ENCODE measurements around the gene IGFBP1. TPM values are rescaled to one million over a fixed set of nuclear protein-coding genes. Genes with fewer than 3 reads are reported as not detected.
A peak's percentile ranks its signal among the peaks of the same experiment; 100 is the strongest.

IGFBP1 gene
- total and polyA plus RNA-seq, 2 experiments from 2014 or later = 0.50 to 1.3 TPM

GRCh38 chr7:45865594-45866410 lies 22.5 kb upstream of the IGFBP1 start:
- Histone ChIP-seq H3K4me1 (ENCODE audit: insufficient read depth) (no peaks in the 10 kb centered on the region), H3K27ac (no peak overlapping the region), H4K20me1 (ENCODE audit: insufficient read depth) (no peaks in the 10 kb centered on the region), H2AFZ (no peak overlapping the region), H3K27me3 (replicated peaks; ENCODE audit: insufficient read depth) (peaks cover 9% of the 10 kb centered on the region; the same call in 1 of the 2 replicates), H3K9me2 (ENCODE audit: insufficient read depth) (no peaks in the 10 kb centered on the region), H3K36me3 (ENCODE audit: low read depth) (no peaks in the 10 kb centered on the region), H3K9me3 (ENCODE audit: low read depth) (no peaks in the 10 kb centered on the region), H3K4me3 (no peak overlapping the region), H3K9ac (no peak overlapping the region), H3F3A (ENCODE audit: insufficient read depth) (no peaks in the 10 kb centered on the region), H3K4me2 (ENCODE audit: unreplicated experiment) (no peak overlapping the region), H3K79me2 (ENCODE audit: insufficient read depth) (no peaks in the 10 kb centered on the region)
- in situ Hi-C loops (cut with MboI) = loop anchor here (25.0 kb wide), 2 partner anchors 204 to 704 kb away; partner anchors contain the start of gene RAMP3
- WGBS, 2 experiments (ENCODE audit: low coverage in 1 of 2, low lambda C conversion rate in 2 of 2, missing lambda C conversion rate in 2 of 2) = 83 to 85% methylated on average over 13 of the region's 13 CpGs
- DNase-seq = no peak
- TF ChIP-seq EZH2phosphoT487 (IDR thresholded peaks at IDR 0.05; ENCODE audit: insufficient read depth, low read depth) (no peak), EZH2 (IDR thresholded peaks at IDR 0.05; ENCODE audit: insufficient read depth, poor library complexity, severe bottlenecking) (no peak)

DNA sequence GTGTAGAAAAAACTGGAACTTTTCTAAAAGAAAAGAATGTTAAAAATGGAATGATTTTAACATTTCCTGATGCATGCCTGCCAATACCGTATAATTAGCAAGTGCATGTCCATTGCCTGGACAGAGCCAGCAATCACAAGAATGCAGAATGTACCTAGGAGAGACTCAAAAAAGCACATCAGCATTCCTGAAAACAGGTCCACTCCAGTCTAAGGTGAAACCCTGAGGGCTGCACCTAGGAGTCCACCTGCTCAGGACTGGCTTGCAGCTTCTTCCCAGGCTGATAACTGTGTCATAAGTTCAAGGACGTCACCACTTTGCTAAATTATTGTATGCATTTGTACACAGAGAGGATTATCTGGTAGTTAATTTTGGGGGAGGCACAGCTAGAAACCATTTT lies 20.8 kb upstream of the IGFBP1 start:
- no peaks in the 10 kb centered on the region for H3K4me1 ChIP-seq (ENCODE audit: insufficient read depth)
- H3K9me3 ChIP-seq (ENCODE audit: low read depth) = no peaks in the 10 kb centered on the region
- DNase-seq = no peak
- H3K4me2 ChIP-seq (ENCODE audit: unreplicated experiment) = no peak overlapping the region
- H3K9me2 ChIP-seq (ENCODE audit: insufficient read depth) = no peaks in the 10 kb centered on the region
- H3K27ac ChIP-seq = no peak overlapping the region
- no peaks in the 10 kb centered on the region for H3K79me2 ChIP-seq (ENCODE audit: insufficient read depth)
- TF ChIP-seq EZH2phosphoT487 (IDR thresholded peaks at IDR 0.05; ENCODE audit: insufficient read depth, low read depth) (no peak), EZH2 (IDR thresholded peaks at IDR 0.05; ENCODE audit: insufficient read depth, poor library complexity, severe bottlenecking) (no peak)
- in situ Hi-C loops (cut with MboI) = loop anchor here (25.0 kb wide), 2 partner anchors 205 to 705 kb away; partner anchors contain the start of gene RAMP3
- no peaks in the 10 kb centered on the region for H3K27me3 ChIP-seq (replicated peaks; ENCODE audit: insufficient read depth)
- H4K20me1 ChIP-seq (ENCODE audit: insufficient read depth) = no peaks in the 10 kb centered on the region
- H3K36me3 ChIP-seq (ENCODE audit: low read depth) = no peaks in the 10 kb centered on the region
- 40 to 49% methylated on average over 2 of the region's 2 CpGs for WGBS, 2 experiments (ENCODE audit: low coverage in 1 of 2, low lambda C conversion rate in 2 of 2, missing lambda C conversion rate in 2 of 2)
- no peak overlapping the region for H3K4me3 ChIP-seq
- no peak overlapping the region for H2AFZ ChIP-seq
- H3K9ac ChIP-seq = no peak overlapping the region
- no peaks in the 10 kb centered on the region for H3F3A ChIP-seq (ENCODE audit: insufficient read depth)

- Histone ChIP-seq H3K36me3 (ENCODE audit: low read depth) (no peaks in the 10 kb centered on the region), H3F3A (ENCODE audit: insufficient read depth) (no peaks in the 10 kb centered on the region), H2AFZ (no peak overlapping the region), H4K20me1 (ENCODE audit: insufficient read depth) (no peaks in the 10 kb centered on the region), H3K9me2 (ENCODE audit: insufficient read depth) (no peaks in the 10 kb centered on the region), H3K4me1 (ENCODE audit: insufficient read depth) (peaks cover 2% of the 10 kb centered on the region), H3K9ac (no peak overlapping the region), H3K9me3 (ENCODE audit: low read depth) (no peaks in the 10 kb centered on the region), H3K4me2 (ENCODE audit: unreplicated experiment) (no peak overlapping the region), H3K27me3 (replicated peaks; ENCODE audit: insufficient read depth) (no peaks in the 10 kb centered on the region), H3K4me3 (no peak overlapping the region), H3K79me2 (ENCODE audit: insufficient read depth) (no peaks in the 10 kb centered on the region), H3K27ac (no peak overlapping the region)
- 82% methylated on average over 4 of the region's 4 CpGs for WGBS, 2 experiments (ENCODE audit: low coverage in 1 of 2, low lambda C conversion rate in 2 of 2, missing lambda C conversion rate in 2 of 2)
- DNase-seq = no peak
- TF ChIP-seq EZH2phosphoT487 (IDR thresholded peaks at IDR 0.05; ENCODE audit: insufficient read depth, low read depth) = no peak
- TF ChIP-seq EZH2 (IDR thresholded peaks at IDR 0.05; ENCODE audit: insufficient read depth, poor library complexity, severe bottlenecking) = no peak
- in situ Hi-C loops (cut with MboI) = loop anchor here (25.0 kb wide), 2 partner anchors 207 to 707 kb away; partner anchors contain the start of gene RAMP3
Measured at GRCh38 chr7:45869426-45869825, 18.9 kb upstream of the IGFBP1 start.

GRCh38 chr7:45872116-45873034 lies 15.9 kb upstream of the IGFBP1 start:
- Histone ChIP-seq H3K27ac (no peak overlapping the region), H3K79me2 (ENCODE audit: insufficient read depth) (no peaks in the 10 kb centered on the region), H3F3A (ENCODE audit: insufficient read depth) (peaks cover 5% of the 10 kb centered on the region; the same call in 1 of the 2 replicates), H3K36me3 (ENCODE audit: low read depth) (no peaks in the 10 kb centered on the region), H3K9ac (no peak overlapping the region), H3K4me2 (ENCODE audit: unreplicated experiment) (no peak overlapping the region), H3K9me3 (ENCODE audit: low read depth) (no peaks in the 10 kb centered on the region), H3K4me1 (ENCODE audit: insufficient read depth) (peaks cover 12% of the 10 kb centered on the region), H3K27me3 (replicated peaks; ENCODE audit: insufficient read depth) (no peaks in the 10 kb centered on the region), H3K4me3 (no peak overlapping the region), H4K20me1 (ENCODE audit: insufficient read depth) (no peaks in the 10 kb centered on the region), H2AFZ (no peak overlapping the region), H3K9me2 (ENCODE audit: insufficient read depth) (no peaks in the 10 kb centered on the region)
- 83% methylated on average over 10 of the region's 10 CpGs for WGBS, 2 experiments (ENCODE audit: low coverage in 1 of 2, low lambda C conversion rate in 2 of 2, missing lambda C conversion rate in 2 of 2)
- DNase-seq = peak; percentile 35
- TF ChIP-seq EZH2 (IDR thresholded peaks at IDR 0.05; ENCODE audit: insufficient read depth, poor library complexity, severe bottlenecking) (no peak), EZH2phosphoT487 (IDR thresholded peaks at IDR 0.05; ENCODE audit: insufficient read depth, low read depth) (no peak)
- in situ Hi-C loops (cut with MboI) = loop anchor here (25.0 kb wide), 2 partner anchors 210 to 710 kb away; partner anchors contain the start of gene RAMP3

All from GM23248 (cell line).